ENCODE measurements around the gene JARID2.

DNA sequence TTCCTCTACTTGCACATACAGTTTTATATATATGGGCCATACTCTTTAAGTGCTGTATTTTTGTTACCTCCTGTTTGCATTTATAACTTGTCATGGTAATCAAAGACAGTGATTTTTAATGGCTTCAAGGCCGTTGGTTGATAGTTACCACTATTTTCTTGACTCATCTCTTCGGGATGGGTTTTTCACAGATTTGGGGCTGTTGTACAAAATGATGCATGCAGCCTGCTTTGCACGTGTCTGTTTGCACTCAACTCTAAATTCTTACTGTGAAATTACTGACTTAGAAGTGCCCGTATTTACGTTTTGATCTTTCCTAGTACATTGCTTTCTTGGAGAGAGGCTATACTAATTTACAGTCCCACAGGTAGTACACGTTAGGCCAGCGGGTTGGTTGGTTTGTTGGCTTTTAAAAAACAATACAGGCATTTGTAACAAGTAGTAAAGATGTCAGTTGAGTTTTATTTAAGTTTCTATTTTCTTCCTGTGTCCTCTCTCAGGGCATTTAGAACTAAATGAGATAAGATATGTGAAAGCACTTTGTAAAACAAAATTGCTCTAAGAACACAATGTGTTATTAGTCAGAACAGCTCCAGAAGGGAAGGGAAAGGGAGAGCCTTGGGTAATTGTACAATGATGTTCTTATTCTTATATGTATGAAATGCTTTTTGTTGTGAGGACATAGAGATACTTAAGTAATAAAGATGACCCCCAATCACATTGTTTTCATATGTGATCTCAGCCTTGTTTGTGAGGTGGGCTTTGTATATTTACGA, 11.7 kb downstream of the JARID2 start:
- TF ChIP-seq, protein P1, sequence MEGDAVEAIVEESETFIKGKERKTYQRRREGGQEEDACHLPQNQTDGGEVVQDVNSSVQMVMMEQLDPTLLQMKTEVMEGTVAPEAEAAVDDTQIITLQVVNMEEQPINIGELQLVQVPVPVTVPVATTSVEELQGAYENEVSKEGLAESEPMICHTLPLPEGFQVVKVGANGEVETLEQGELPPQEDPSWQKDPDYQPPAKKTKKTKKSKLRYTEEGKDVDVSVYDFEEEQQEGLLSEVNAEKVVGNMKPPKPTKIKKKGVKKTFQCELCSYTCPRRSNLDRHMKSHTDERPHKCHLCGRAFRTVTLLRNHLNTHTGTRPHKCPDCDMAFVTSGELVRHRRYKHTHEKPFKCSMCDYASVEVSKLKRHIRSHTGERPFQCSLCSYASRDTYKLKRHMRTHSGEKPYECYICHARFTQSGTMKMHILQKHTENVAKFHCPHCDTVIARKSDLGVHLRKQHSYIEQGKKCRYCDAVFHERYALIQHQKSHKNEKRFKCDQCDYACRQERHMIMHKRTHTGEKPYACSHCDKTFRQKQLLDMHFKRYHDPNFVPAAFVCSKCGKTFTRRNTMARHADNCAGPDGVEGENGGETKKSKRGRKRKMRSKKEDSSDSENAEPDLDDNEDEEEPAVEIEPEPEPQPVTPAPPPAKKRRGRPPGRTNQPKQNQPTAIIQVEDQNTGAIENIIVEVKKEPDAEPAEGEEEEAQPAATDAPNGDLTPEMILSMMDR (optimal IDR thresholded peaks at IDR 0.05 in 1 of 3, IDR thresholded peaks at IDR 0.05 in 1 of 3, conservative IDR thresholded peaks at IDR 0.05 in 1 of 3; ENCODE audit: extremely low read depth in 1 of 3, insufficient read depth in 2 of 3, low read length in 3 of 3) = no peak
- TF ChIP-seq EZH2 (IDR thresholded peaks at IDR 0.05; ENCODE audit: low read length) = no peak

Measured in keratinocyte (primary cell).